Peyer's patch (tissue), 4 donors: ENCODE data around the gene PIP5K1C. TPM values are rescaled to one million over a fixed set of nuclear protein-coding genes. Genes with fewer than 3 reads are reported as not detected.

Source experiments
- DNase-seq, 3 donors: peaks; one replicate each; pipeline ENCODE4 v3.0.0-alpha.2; 2017 to 2019
- H3K27ac ChIP-seq, 4 donors: fragments of 200-600 bp; sonication (generic); one replicate each; pipeline ENCODE4 v1.5.1; 2016 to 2019
- H3K27me3 ChIP-seq, 2 donors: fragments of 200-600 bp; sonication (generic); one replicate each; pipeline ENCODE4 v1.5.1; 2019
- H3K36me3 ChIP-seq, 3 donors: fragments of 200-600 bp; sonication (generic); one replicate each; pipeline ENCODE4 v1.5.1; 2016 to 2019
- H3K4me1 ChIP-seq, 4 donors: fragments of 200-600 bp; sonication (generic); one replicate each; pipeline ENCODE4 v1.5.1; 2016 to 2019
- H3K4me3 ChIP-seq, 4 donors: fragments of 200-600 bp; sonication (generic); 1 replicate in 3 of 4; 2 replicates in 1 of 4; pipeline ENCODE4 v1.5.1; 2016 to 2019; ENCODE audit warnings: mild to moderate bottlenecking in 1 of 4
- H3K9me3 ChIP-seq, 4 donors: fragments of 200-600 bp; sonication (generic); one replicate each; pipeline ENCODE4 v1.5.1; 2016 to 2019; ENCODE audit warnings: mild to moderate bottlenecking in 1 of 4
- CTCF ChIP-seq, 6 experiments: fragments of 450-650 bp in 4 of 6; fragments of 200-600 bp in 2 of 6; sonication (generic) in 1 of 6; IDR thresholded peaks; one replicate each; pipeline ENCODE4 v1.5.1; 2017 to 2019; ENCODE audit warnings: antibody characterized with exemption in 6 of 6, mild to moderate bottlenecking in 3 of 6, moderate library complexity in 1 of 6
- POLR2A ChIP-seq, 2 donors: fragments of 450-650 bp; IDR thresholded peaks; one replicate each; pipeline ENCODE4 v1.5.1; 2017; ENCODE audit warnings: antibody characterized with exemption in 2 of 2, mild to moderate bottlenecking in 2 of 2, moderate library complexity in 2 of 2
- total RNA-seq, 4 donors: library from RNA; depleted of rRNA; stranded (reverse); fragments of >200 nt; gene quantifications; one replicate each; pipeline ENCODE4 v1.1.0, GENCODE V29; 2016

The PIP5K1C gene
- total RNA-seq, 4 donors from 2014 or later = 22.6 to 27.2 (median 26.1) TPM

GRCh38 chr19:3733549-3734309 is 33.5 kb upstream of the PIP5K1C start:
- no peaks in the 10 kb centered on the region for H3K27me3 ChIP-seq
- peaks cover 0 to 71% (median 0%) of the 10 kb centered on the region in 3 donors for H3K36me3 ChIP-seq
- H3K4me1 ChIP-seq = no peaks in the 10 kb centered on the region
- no peak for TF ChIP-seq POLR2A (IDR thresholded peaks at IDR 0.05)
- TF ChIP-seq CTCF (IDR thresholded peaks at IDR 0.05) = no peak
- DNase-seq = no peak
- no peak overlapping the region for H3K4me3 ChIP-seq
- no peak overlapping the region for H3K27ac ChIP-seq
- H3K9me3 ChIP-seq = no peaks in the 10 kb centered on the region

DNA sequence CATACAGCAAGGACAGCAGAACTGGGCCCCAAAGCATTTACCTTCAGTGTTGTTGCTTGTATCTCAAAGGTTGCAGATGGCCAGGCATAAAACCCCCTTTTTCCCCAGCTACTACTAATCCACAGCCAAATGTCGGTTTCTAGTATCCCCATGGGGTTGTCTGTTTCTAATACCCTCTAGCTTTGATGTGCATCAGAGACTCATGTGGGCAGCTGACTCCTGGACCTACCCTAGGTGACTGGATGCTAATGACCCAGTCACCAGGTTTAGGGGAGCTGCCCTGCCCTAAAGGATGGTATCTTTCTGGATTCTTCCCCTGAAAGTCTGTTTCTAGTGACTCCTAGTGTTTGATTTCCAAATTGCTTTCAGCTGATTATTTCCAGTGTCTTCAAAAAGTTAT is 31.8 kb upstream of the PIP5K1C start:
- Histone ChIP-seq H3K27ac (no peak overlapping the region), H3K4me1 (no peaks in the 10 kb centered on the region), H3K27me3 (no peaks in the 10 kb centered on the region), H3K4me3 (no peak overlapping the region), H3K36me3 (peaks cover 0 to 62% (median 0%) of the 10 kb centered on the region in 3 donors), H3K9me3 (no peaks in the 10 kb centered on the region)
- DNase-seq = no peak
- no peak for TF ChIP-seq CTCF (IDR thresholded peaks at IDR 0.05)
- TF ChIP-seq POLR2A (IDR thresholded peaks at IDR 0.05) = no peak

DNA sequence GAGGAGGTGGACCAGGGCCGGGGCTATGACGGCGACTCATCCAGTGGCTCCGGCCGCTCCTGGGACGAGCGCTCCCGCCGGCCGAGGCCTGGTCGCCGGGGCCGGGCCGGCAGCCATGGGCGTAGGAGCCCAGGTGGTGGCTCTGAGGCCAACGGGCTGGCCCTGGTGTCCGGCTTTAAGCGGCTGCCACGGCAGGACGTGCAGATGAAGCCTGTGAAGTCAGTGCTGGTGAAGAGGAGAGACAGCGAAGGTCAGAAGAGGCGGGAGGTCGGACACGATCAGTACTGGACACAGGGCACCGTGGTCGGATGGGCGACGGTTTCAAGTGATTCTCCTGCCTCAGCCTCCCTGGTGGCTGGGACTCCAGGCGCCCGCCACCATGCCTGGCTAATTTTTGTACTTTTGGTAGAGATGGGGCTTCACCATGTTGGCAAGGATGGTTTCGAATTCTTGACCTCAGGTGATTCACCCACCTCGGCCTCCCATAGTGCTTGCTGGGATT is 30.2 kb upstream of the PIP5K1C start:
- no peak for DNase-seq
- Histone ChIP-seq H3K4me3 (no peak overlapping the region), H3K4me1 (peaks cover 0 to 5% (median 0%) of the 10 kb centered on the region in 4 donors), H3K27me3 (no peaks in the 10 kb centered on the region), H3K27ac (no peak overlapping the region), H3K9me3 (no peaks in the 10 kb centered on the region), H3K36me3 (peaks cover 0 to 52% (median 0%) of the 10 kb centered on the region in 3 donors)
- TF ChIP-seq POLR2A (IDR thresholded peaks at IDR 0.05) = no peak
- TF ChIP-seq CTCF (IDR thresholded peaks at IDR 0.05) = no peak

- Histone ChIP-seq H3K27ac (peak overlapping the region in 2 of 4 donors; percentile 65 to 74), H3K27me3 (peaks cover 0 to 8% of the 10 kb centered on the region in 2 donors), H3K9me3 (no peaks in the 10 kb centered on the region), H3K4me1 (peaks cover 0 to 23% (median 9%) of the 10 kb centered on the region in 4 donors), H3K36me3 (peaks cover 0 to 17% (median 0%) of the 10 kb centered on the region in 3 donors), H3K4me3 (no peak overlapping the region)
- TF ChIP-seq CTCF (IDR thresholded peaks at IDR 0.05) (no peak), POLR2A (IDR thresholded peaks at IDR 0.05) (peak; percentile 41 to 58)
- DNase-seq = peak in 2 of 3 donors; percentile 89 to 92
These were observed 25.5 kb upstream of the PIP5K1C start for GRCh38 chr19:3725640-3726310.

DNA sequence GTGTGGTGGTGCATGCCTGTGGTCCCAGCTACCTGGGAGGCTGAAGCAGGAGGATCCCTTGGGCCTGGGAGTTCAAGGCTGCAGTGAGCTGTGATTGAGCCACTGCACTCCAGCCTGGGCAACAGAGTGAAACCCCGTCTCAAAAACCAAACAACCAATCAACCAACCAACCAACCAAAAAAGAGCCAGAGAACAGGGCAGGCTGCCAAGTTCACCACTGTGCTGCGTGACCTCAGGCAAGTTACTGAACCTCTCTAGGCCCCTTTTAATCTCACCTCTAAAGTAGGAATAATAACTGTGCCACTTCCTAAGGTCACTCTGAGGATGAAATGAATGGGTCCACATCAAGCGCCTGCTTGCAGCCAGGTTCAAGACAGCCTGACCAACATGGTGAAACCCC is 24.9 kb upstream of the PIP5K1C start:
- Histone ChIP-seq H3K36me3 (peaks cover 0 to 10% (median 0%) of the 10 kb centered on the region in 3 donors), H3K27me3 (peaks cover 0 to 8% of the 10 kb centered on the region in 2 donors), H3K27ac (no peak overlapping the region), H3K4me1 (peaks cover 0 to 24% (median 9%) of the 10 kb centered on the region in 4 donors), H3K9me3 (no peaks in the 10 kb centered on the region), H3K4me3 (no peak overlapping the region)
- DNase-seq = no peak
- TF ChIP-seq POLR2A (IDR thresholded peaks at IDR 0.05) (no peak), CTCF (IDR thresholded peaks at IDR 0.05) (no peak)
